Caco-2 (cell line): ENCODE results near the gene QRFP. TPM values are rescaled to one million over a fixed set of nuclear protein-coding genes. Genes with fewer than 3 reads are reported as not detected.
"Not testable (repeated sequence)": the region's sequence is repeated elsewhere in the genome, so short reads cannot be mapped to it uniquely, and the experiment has no call there.

Source experiments
- BruUV-seq: library from RNA; stranded (reverse); fragments of 400-500 nt; replicated peaks from 2 replicates; lab custom pipeline; 2021; lab: Mats Ljungman, UMichigan
- CTCF ChIA-PET: fragments of 300-600 bp; sonication (Branson Sonifier 250); formaldehyde crosslinking; loops from one replicate; lab custom pipeline; 2022; ENCODE audit warnings: antibody characterized with exemption; lab: Charles Lee
- POLR2A ChIA-PET: fragments of 300-600 bp; sonication (Branson Sonifier 250); formaldehyde crosslinking; loops from one replicate; lab custom pipeline; 2022; ENCODE audit warnings: antibody characterized with exemption; lab: Charles Lee
- DNase-seq, 2 experiments: peaks; one replicate each; pipeline versions ENCODE4 v3.0.0 to v3.0.0-alpha.2; 2020 to 2022
- H3K27me3 ChIP-seq: replicated peaks from 2 replicates; pipeline ENCODE4 v1.6.0; 2011; ENCODE audit warnings: low read length; ENCODE audit not compliant: control insufficient read depth, insufficient read depth
- H3K36me3 ChIP-seq: 2 replicates; pipeline ENCODE4 v1.5.1; 2011; ENCODE audit warnings: low read length; ENCODE audit not compliant: control insufficient read depth, insufficient read depth
- H3K4me1 ChIP-seq: fragments of 250-450 bp; sonication (Bioruptor Pico); 2 replicates; pipeline ENCODE4 v1.5.1; 2020; ENCODE audit warnings: mild to moderate bottlenecking
- H3K4me3 ChIP-seq: 2 replicates; pipeline ENCODE4 v1.5.1; 2011; ENCODE audit warnings: low read depth, mild to moderate bottlenecking, control low read depth, low read length
- H3K9me3 ChIP-seq: fragments of 250-450 bp; sonication (Bioruptor Pico); 2 replicates; pipeline ENCODE4 v1.5.1; 2020; ENCODE audit warnings: mild to moderate bottlenecking, moderate library complexity
- H3K27ac Mint-ChIP-seq: one replicate; pipeline ENCODE4 v1.8.0; 2022; ENCODE audit warnings: mixed read lengths; ENCODE audit not compliant: unreplicated experiment
- H3K27me3 Mint-ChIP-seq: one replicate; pipeline ENCODE4 v1.8.0; 2022; ENCODE audit warnings: mixed read lengths; ENCODE audit not compliant: insufficient read depth, unreplicated experiment
- H3K36me3 Mint-ChIP-seq: one replicate; pipeline ENCODE4 v1.8.0; 2022; ENCODE audit warnings: mild to moderate bottlenecking, mixed read lengths; ENCODE audit not compliant: insufficient read depth, unreplicated experiment
- H3K4me1 Mint-ChIP-seq: one replicate; pipeline ENCODE4 v1.8.0; 2022; ENCODE audit warnings: low read depth, mixed read lengths; ENCODE audit not compliant: unreplicated experiment
- H3K4me3 Mint-ChIP-seq: one replicate; pipeline ENCODE4 v1.8.0; 2022; ENCODE audit warnings: mild to moderate bottlenecking, moderate library complexity, mixed read lengths; ENCODE audit not compliant: unreplicated experiment
- H3K9me3 Mint-ChIP-seq: one replicate; pipeline ENCODE4 v1.8.0; 2022; ENCODE audit warnings: mixed read lengths; ENCODE audit not compliant: unreplicated experiment
- CTCF ChIP-seq, 2 experiments: fragments of 200-600 bp in 1 of 2; IDR thresholded peaks; 1 replicate in 1 of 2; 2 replicates in 1 of 2; pipeline versions ENCODE4 v1.5.1 to v1.8.0; 2011 to 2022; ENCODE audit warnings: antibody characterized with exemption in 1 of 2, control low read depth in 1 of 2, inconsistent platforms in 1 of 2, low read depth in 1 of 2, low read length in 1 of 2, mild to moderate bottlenecking in 1 of 2, moderate library complexity in 1 of 2; ENCODE audit not compliant: insufficient read depth in 1 of 2, severe bottlenecking in 1 of 2, unreplicated experiment in 1 of 2
- intact Hi-C: fragments of 100-400 bp; cut with micrococcal nuclease; formaldehyde crosslinking; loops from one replicate; pipeline ENCODE4 v1.10.0; 2022; ENCODE audit not compliant: unreplicated experiment
- total RNA-seq: library from RNA; stranded (reverse); gene quantifications from 2 replicates; pipeline ENCODE4 v1.2.3, GENCODE V29; 2022

Gene QRFP
- total RNA-seq, 1 experiment from 2014 or later, result not detected

GRCh38 chr9:130849356-130849755, 47.3 kb downstream of the QRFP start:
- Histone ChIP-seq H3K9me3 (no peaks in the 10 kb centered on the region), H3K4me3 (no peak overlapping the region), H3K27me3 (no peaks in the 10 kb centered on the region), H3K4me1 (no peaks in the 10 kb centered on the region), H3K36me3 (no peaks in the 10 kb centered on the region)
- Mint-ChIP-seq H3K4me1 (no peaks in the 10 kb centered on the region), H3K27ac (no peak overlapping the region), H3K36me3 (peaks cover 15% of the 10 kb centered on the region), H3K9me3 (no peaks in the 10 kb centered on the region), H3K4me3 (no peak overlapping the region), H3K27me3 (no peaks in the 10 kb centered on the region)
- ChIA-PET CTCF (no interaction called here), POLR2A (no interaction called here)
- no peak for TF ChIP-seq CTCF (IDR thresholded peaks at IDR 0.05; ENCODE audit: insufficient read depth in 1 of 2, low read depth in 1 of 2, low read length in 1 of 2, severe bottlenecking in 1 of 2, unreplicated experiment in 1 of 2)
- DNase-seq, result no peak
- intact Hi-C loops, result no loop called here
- no TSS peak for BruUV-seq

- not testable (repeated sequence) for H3K4me3 ChIP-seq
Observed at GRCh38 chr9:130848514-130848913, 48.1 kb downstream of the QRFP start.

GRCh38 chr9:130847306-130848217, 49.0 kb downstream of the QRFP start:
- no peak for TF ChIP-seq CTCF (IDR thresholded peaks at IDR 0.05; ENCODE audit: insufficient read depth in 1 of 2, low read depth in 1 of 2, low read length in 1 of 2, severe bottlenecking in 1 of 2, unreplicated experiment in 1 of 2)
- Mint-ChIP-seq H3K9me3 (no peaks in the 10 kb centered on the region), H3K36me3 (peaks cover 5% of the 10 kb centered on the region), H3K4me3 (no peak overlapping the region), H3K27ac (no peak overlapping the region), H3K4me1 (no peaks in the 10 kb centered on the region), H3K27me3 (no peaks in the 10 kb centered on the region)
- H3K27me3 ChIP-seq, result no peaks in the 10 kb centered on the region
- H3K36me3 ChIP-seq, result no peaks in the 10 kb centered on the region
- no peak for DNase-seq
- intact Hi-C loops, result no loop called here
- no peaks in the 10 kb centered on the region for H3K9me3 ChIP-seq
- H3K4me3 ChIP-seq, result no peak overlapping the region
- H3K4me1 ChIP-seq, result no peaks in the 10 kb centered on the region
- no TSS peak for BruUV-seq
- ChIA-PET CTCF (no interaction called here), POLR2A (no interaction called here)

More at GRCh38 chr9:130848514-130848913, 48.1 kb downstream of the QRFP start:
- H3K27me3 ChIP-seq, DNase-seq, H3K36me3 ChIP-seq, H3K36me3 Mint-ChIP-seq, POLR2A ChIA-PET, CTCF ChIA-PET, H3K4me1 Mint-ChIP-seq, H3K27me3 Mint-ChIP-seq, H3K9me3 ChIP-seq, H3K9me3 Mint-ChIP-seq, H3K4me1 ChIP-seq, intact Hi-C loops, BruUV-seq, H3K4me3 Mint-ChIP-seq, H3K27ac Mint-ChIP-seq: not testable (repeated sequence)
